PC-9 (cell line): ENCODE results near the gene PER3. TPM values are rescaled to one million over a fixed set of nuclear protein-coding genes. Genes with fewer than 3 reads are reported as not detected.
"Not testable (repeated sequence)": the region's sequence is repeated elsewhere in the genome, so short reads cannot be mapped to it uniquely, and the experiment has no call there.

Experiments
- BruUV-seq: library from RNA; stranded (reverse); fragments of 400-500 nt; replicated peaks from 2 replicates; lab custom pipeline; 2021; lab: Mats Ljungman, UMichigan
- CTCF ChIA-PET: fragments of 300-600 bp; sonication (Branson Sonifier 250); formaldehyde crosslinking; loops from one replicate; lab custom pipeline; 2022; ENCODE audit warnings: antibody characterized with exemption; lab: Charles Lee
- POLR2A ChIA-PET: fragments of 300-600 bp; sonication (Branson Sonifier 250); formaldehyde crosslinking; loops from one replicate; lab custom pipeline; 2022; ENCODE audit warnings: antibody characterized with exemption; ENCODE audit not compliant: unreplicated experiment; lab: Charles Lee
- DNase-seq, 2 experiments: peaks; one replicate each; pipeline versions ENCODE4 v3.0.0 to v3.0.0-alpha.2; 2015 to 2022; ENCODE audit warnings: mixed read lengths in 1 of 2
- H2AFZ ChIP-seq: fragments of 200-600 bp; sonication (generic); 2 replicates; pipeline ENCODE4 v1.8.1; 2017; ENCODE audit warnings: antibody characterized with exemption
- H3F3A ChIP-seq: fragments of 200-600 bp; sonication (generic); 2 replicates; pipeline ENCODE4 v1.8.1; 2017; ENCODE audit warnings: antibody characterized with exemption, mild to moderate bottlenecking, low read depth; ENCODE audit not compliant: insufficient read depth
- H3K27ac ChIP-seq: fragments of 200-600 bp; sonication (generic); 2 replicates; pipeline ENCODE4 v1.6.1; 2016; ENCODE audit warnings: mixed run types
- H3K27me3 ChIP-seq: fragments of 200-600 bp; sonication (generic); 2 replicates; pipeline ENCODE4 v1.6.1; 2016; ENCODE audit warnings: low read depth, mixed run types; ENCODE audit not compliant: insufficient read depth
- H3K36me3 ChIP-seq: fragments of 200-600 bp; sonication (generic); 2 replicates; pipeline ENCODE4 v1.6.1; 2016; ENCODE audit warnings: low read depth, mixed run types
- H3K4me1 ChIP-seq: fragments of 200-600 bp; sonication (generic); replicated peaks from 2 replicates; pipeline ENCODE4 v1.6.1; 2016; ENCODE audit warnings: mixed run types; ENCODE audit not compliant: insufficient read depth
- H3K4me2 ChIP-seq: fragments of 200-600 bp; sonication (generic); 2 replicates; pipeline ENCODE4 v1.6.1; 2017; ENCODE audit warnings: mixed run types
- H3K4me3 ChIP-seq: fragments of 200-600 bp; sonication (generic); 2 replicates; pipeline ENCODE4 v1.6.1; 2016; ENCODE audit warnings: mixed run types
- H3K79me2 ChIP-seq: fragments of 200-600 bp; sonication (generic); 2 replicates; pipeline ENCODE4 v1.6.1; 2017; ENCODE audit warnings: low read depth, mixed run types
- H3K9me2 ChIP-seq: fragments of 200-600 bp; sonication (generic); 2 replicates; pipeline ENCODE4 v1.8.1; 2017; ENCODE audit warnings: mild to moderate bottlenecking; ENCODE audit not compliant: insufficient read depth
- H3K9me3 ChIP-seq: fragments of 200-600 bp; sonication (generic); 2 replicates; pipeline ENCODE4 v1.8.1; 2016; ENCODE audit warnings: low read depth; ENCODE audit not compliant: insufficient read depth
- H4K20me1 ChIP-seq: fragments of 200-600 bp; sonication (generic); 2 replicates; pipeline ENCODE4 v1.8.1; 2017; ENCODE audit not compliant: insufficient read depth
- EZH2 ChIP-seq: fragments of 200-600 bp; sonication (generic); IDR thresholded peaks from 2 replicates; pipeline ENCODE4 v1.8.0; 2017; ENCODE audit warnings: antibody characterized with exemption, low read depth
- intact Hi-C: fragments of 100-400 bp; cut with micrococcal nuclease; formaldehyde crosslinking; loops from one replicate; pipeline ENCODE4 v1.10.0; 2022; ENCODE audit not compliant: unreplicated experiment
- total RNA-seq: library from RNA; stranded (reverse); gene quantifications from 2 replicates; pipeline ENCODE4 v1.2.3, GENCODE V29; 2021
- TF ChIP-seq, protein P1 (sequence below): fragments of 200-600 bp; sonication (generic); conservative IDR thresholded peaks from 2 replicates; pipeline ENCODE4 v1.6.1; 2017; ENCODE audit warnings: mixed run types, antibody characterized with exemption, mild to moderate bottlenecking, moderate library complexity

PER3 gene
- total RNA-seq, 1 experiment from 2014 or later = 25.1 TPM

DNA sequence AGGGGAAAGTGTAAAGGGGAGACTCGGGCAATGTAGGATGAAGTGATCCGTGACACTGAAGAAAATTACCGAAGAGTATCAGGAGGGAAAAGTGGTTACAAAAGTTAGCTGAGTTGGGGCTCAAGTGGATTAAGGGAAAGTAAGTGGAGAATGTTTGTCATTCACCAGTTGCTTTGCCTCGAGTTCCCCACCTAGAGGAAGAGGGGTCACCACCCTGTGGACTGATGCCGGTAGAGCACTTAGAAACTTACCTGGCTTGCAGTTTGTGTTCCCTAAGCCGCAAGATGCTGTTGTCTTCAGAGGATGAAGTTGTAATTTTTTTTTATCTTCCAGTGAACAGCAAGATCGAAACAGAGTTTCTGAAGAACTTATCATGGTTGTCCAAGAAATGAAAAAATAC is 1.0 kb downstream of the PER3 start:
- Histone ChIP-seq H3F3A (peaks cover 10% of the 10 kb centered on the region; the same call in 1 of the 2 replicates), H3K9me2 (no peaks in the 10 kb centered on the region), H4K20me1 (no peaks in the 10 kb centered on the region), H3K9me3 (no peaks in the 10 kb centered on the region), H3K79me2 (no peaks in the 10 kb centered on the region), H3K4me1 (no peaks in the 10 kb centered on the region), H3K4me3 (peak overlapping the region; percentile 57; the same call in 1 of the 2 replicates), H2AFZ (no peak overlapping the region), H3K27ac (no peak overlapping the region), H3K36me3 (peaks cover 10% of the 10 kb centered on the region), H3K27me3 (no peaks in the 10 kb centered on the region), H3K4me2 (peak overlapping the region; percentile 74)
- BruUV-seq = no TSS peak
- POLR2A ChIA-PET = no interaction called here
- CTCF ChIA-PET = interaction anchor here (0.6 kb wide), 1 partner anchor 28 kb away, joined by 3 read pairs; no protein-coding TSS in a partner anchor
- no peak for TF ChIP-seq EZH2
- TF ChIP-seq, protein P1, sequence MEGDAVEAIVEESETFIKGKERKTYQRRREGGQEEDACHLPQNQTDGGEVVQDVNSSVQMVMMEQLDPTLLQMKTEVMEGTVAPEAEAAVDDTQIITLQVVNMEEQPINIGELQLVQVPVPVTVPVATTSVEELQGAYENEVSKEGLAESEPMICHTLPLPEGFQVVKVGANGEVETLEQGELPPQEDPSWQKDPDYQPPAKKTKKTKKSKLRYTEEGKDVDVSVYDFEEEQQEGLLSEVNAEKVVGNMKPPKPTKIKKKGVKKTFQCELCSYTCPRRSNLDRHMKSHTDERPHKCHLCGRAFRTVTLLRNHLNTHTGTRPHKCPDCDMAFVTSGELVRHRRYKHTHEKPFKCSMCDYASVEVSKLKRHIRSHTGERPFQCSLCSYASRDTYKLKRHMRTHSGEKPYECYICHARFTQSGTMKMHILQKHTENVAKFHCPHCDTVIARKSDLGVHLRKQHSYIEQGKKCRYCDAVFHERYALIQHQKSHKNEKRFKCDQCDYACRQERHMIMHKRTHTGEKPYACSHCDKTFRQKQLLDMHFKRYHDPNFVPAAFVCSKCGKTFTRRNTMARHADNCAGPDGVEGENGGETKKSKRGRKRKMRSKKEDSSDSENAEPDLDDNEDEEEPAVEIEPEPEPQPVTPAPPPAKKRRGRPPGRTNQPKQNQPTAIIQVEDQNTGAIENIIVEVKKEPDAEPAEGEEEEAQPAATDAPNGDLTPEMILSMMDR = no peak
- DNase-seq = no peak
- intact Hi-C loops = no loop called here

DNA sequence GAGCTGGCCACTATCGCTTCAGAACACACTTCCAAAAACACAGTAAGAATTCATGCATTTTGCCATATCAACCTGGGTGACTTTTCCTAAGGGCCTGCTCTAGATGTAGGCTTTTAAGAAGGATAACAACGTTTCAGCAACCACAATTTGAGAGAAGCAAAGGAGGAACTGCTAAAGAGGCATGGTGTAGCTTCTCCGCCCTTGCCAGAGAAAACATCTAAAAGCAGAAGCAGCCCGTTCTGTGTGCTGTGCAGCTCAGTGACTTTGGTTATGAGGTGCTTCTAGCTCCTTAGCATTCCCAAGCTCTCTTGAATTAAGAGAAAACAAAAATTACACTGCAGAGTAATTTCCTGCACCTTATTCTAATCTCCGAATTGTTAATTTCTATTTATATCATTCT is 2.7 kb downstream of the PER3 start:
- Histone ChIP-seq H3K9me3 (0 out of 2 replicates have a peak, but pooled peaks cover 5% of the 10 kb centered on the region), H3K27me3 (no peaks in the 10 kb centered on the region), H3K4me2 (no peak overlapping the region), H3K79me2 (no peaks in the 10 kb centered on the region), H3F3A (peaks cover 10% of the 10 kb centered on the region; the same call in 1 of the 2 replicates), H4K20me1 (no peaks in the 10 kb centered on the region), H3K9me2 (no peaks in the 10 kb centered on the region), H3K4me3 (no peak overlapping the region), H3K4me1 (no peaks in the 10 kb centered on the region), H3K36me3 (peaks cover 16% of the 10 kb centered on the region), H3K27ac (no peak overlapping the region), H2AFZ (no peak overlapping the region)
- no peak for TF ChIP-seq EZH2
- TF ChIP-seq, protein P1 = no peak
- intact Hi-C loops = no loop called here
- DNase-seq = no peak
- ChIA-PET CTCF (no interaction called here), POLR2A (no interaction called here)
- BruUV-seq = no TSS peak

DNA sequence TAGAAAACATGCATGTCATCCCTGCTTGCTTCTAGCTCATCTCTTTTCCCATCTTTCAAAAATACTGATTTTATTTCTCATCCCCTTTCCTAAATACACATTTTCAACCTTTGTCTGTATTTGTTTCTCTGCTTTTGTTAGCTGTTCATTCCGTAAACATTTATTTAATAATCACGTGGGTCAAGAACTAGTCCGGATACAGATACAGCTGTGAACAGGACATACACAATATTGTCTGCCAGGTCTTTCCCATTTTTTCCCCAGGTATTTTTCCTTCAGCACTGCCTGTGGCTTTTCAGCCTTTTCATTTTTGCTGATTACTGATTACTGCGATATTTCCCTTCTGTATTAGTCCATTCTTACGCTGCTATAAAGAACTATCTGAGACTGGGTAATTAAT is 5.7 kb downstream of the PER3 start:
- H3K36me3 ChIP-seq = peaks cover 16% of the 10 kb centered on the region
- no peaks in the 10 kb centered on the region for H3F3A ChIP-seq
- CTCF ChIA-PET = no interaction called here
- H3K9me3 ChIP-seq = 0 out of 2 replicates have a peak, but pooled peaks cover 5% of the 10 kb centered on the region
- H2AFZ ChIP-seq = no peak overlapping the region
- DNase-seq = no peak
- POLR2A ChIA-PET = interaction anchor here (0.6 kb wide), 1 partner anchor 130 kb away, joined by 5 read pairs; no protein-coding TSS in a partner anchor
- no peak for TF ChIP-seq EZH2
- TF ChIP-seq, protein P1 = no peak
- H3K79me2 ChIP-seq = no peaks in the 10 kb centered on the region
- intact Hi-C loops = no loop called here
- H3K4me3 ChIP-seq = no peak overlapping the region
- H3K4me2 ChIP-seq = no peak overlapping the region
- no peaks in the 10 kb centered on the region for H3K9me2 ChIP-seq
- H3K4me1 ChIP-seq = no peaks in the 10 kb centered on the region
- H3K27ac ChIP-seq = no peak overlapping the region
- BruUV-seq = no TSS peak
- H3K27me3 ChIP-seq = no peaks in the 10 kb centered on the region
- no peaks in the 10 kb centered on the region for H4K20me1 ChIP-seq

DNA sequence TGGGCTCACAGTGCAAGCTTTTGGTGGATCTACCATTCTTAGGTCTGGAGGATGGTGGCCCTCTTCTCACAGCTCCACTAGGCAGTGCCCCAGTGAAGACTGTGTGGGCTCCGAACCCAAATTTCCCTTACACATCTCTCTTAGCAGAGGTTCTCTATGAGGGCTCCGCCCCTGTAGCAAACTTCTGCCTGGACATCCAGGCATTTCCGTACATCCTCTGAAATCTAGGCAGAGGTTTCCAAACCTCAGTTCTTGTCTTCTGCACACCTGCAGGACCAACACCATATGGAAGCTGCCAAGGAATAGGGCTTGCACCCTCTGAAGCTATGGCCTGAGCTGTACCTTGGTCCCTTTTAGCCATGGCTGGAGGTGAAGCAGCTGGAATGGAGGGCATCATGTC is 6.9 kb downstream of the PER3 start:
- BruUV-seq, H3F3A ChIP-seq, H3K79me2 ChIP-seq, H3K9me3 ChIP-seq, H3K4me1 ChIP-seq, H4K20me1 ChIP-seq, POLR2A ChIA-PET, DNase-seq, H3K4me3 ChIP-seq, H3K27ac ChIP-seq, CTCF ChIA-PET, H3K9me2 ChIP-seq, H3K27me3 ChIP-seq, H3K4me2 ChIP-seq, H2AFZ ChIP-seq, intact Hi-C loops: not testable (repeated sequence)
- H3K36me3 ChIP-seq = peaks cover 16% of the 10 kb centered on the region
